Measurements from ENCODE around the gene RAB3GAP2.

GRCh38 chr1:220219865-220220698, 52.2 kb downstream of the RAB3GAP2 start:
- no peak for TF ChIP-seq CTCF (IDR thresholded peaks at IDR 0.05)
- no peak for TF ChIP-seq EP300 (IDR thresholded peaks at IDR 0.05)

All from ovary (tissue), 3 donors.